HG03066 (cell line): ENCODE measurements around the gene STEAP2.
A peak's percentile ranks its signal among the peaks of the same experiment; 100 is the strongest.
"Not testable (repeated sequence)": the region's sequence is repeated elsewhere in the genome, so short reads cannot be mapped to it uniquely, and the experiment has no call there.

ENCODE experiments used
- ATAC-seq: cut with Tn5 transposase; IDR thresholded peaks from one replicate; pipeline ENCODE4 v1.9.1; 2021; ENCODE audit warnings: low read depth; ENCODE audit not compliant: unreplicated experiment

STEAP2 gene

GRCh38 chr7:90211391-90212148 is at the start of gene STEAP2:
STEAP2 (plus strand) TSS chr7:90211740; CDS start chr7:90225083, 13,343 bp downstream.
- ATAC-seq: peak; percentile 89

- no peak for ATAC-seq
These were observed 48.0 kb upstream of the STEAP2 start for GRCh38 chr7:90163534-90163933.

- no peak for ATAC-seq
These were observed 45.8 kb upstream of the STEAP2 start for GRCh38 chr7:90165724-90166123.

- no peak for ATAC-seq
These were observed 45.4 kb upstream of the STEAP2 start for GRCh38 chr7:90166153-90166552.

- ATAC-seq: no peak
These were observed 44.2 kb upstream of the STEAP2 start for GRCh38 chr7:90167361-90167760.

GRCh38 chr7:90169891-90170290 is 41.6 kb upstream of the STEAP2 start:
- ATAC-seq: no peak

GRCh38 chr7:90172121-90172520 is 39.4 kb upstream of the STEAP2 start:
- ATAC-seq: no peak

- no peak for ATAC-seq
These were observed 38.9 kb upstream of the STEAP2 start for GRCh38 chr7:90172624-90173023.

GRCh38 chr7:90173127-90173844 is 38.3 kb upstream of the STEAP2 start:
- peak; percentile 96 for ATAC-seq

- no peak for ATAC-seq
These were observed 35.9 kb upstream of the STEAP2 start for GRCh38 chr7:90175667-90176066.

GRCh38 chr7:90176195-90176594 is 35.3 kb upstream of the STEAP2 start:
- no peak for ATAC-seq

GRCh38 chr7:90178166-90178565 is 33.4 kb upstream of the STEAP2 start:
- ATAC-seq: no peak

GRCh38 chr7:90178679-90179278 is 32.8 kb upstream of the STEAP2 start:
- peak; percentile 86 for ATAC-seq

GRCh38 chr7:90180011-90180585 is 31.4 kb upstream of the STEAP2 start:
- ATAC-seq: no peak

- no peak for ATAC-seq
These were observed 30.9 kb upstream of the STEAP2 start for GRCh38 chr7:90180649-90181048.

- no peak for ATAC-seq
These were observed 30.1 kb upstream of the STEAP2 start for GRCh38 chr7:90181485-90181884.

- ATAC-seq: not testable (repeated sequence)
These were observed 25.2 kb upstream of the STEAP2 start for GRCh38 chr7:90186290-90186689.

- ATAC-seq: no peak
These were observed 24.0 kb upstream of the STEAP2 start for GRCh38 chr7:90187507-90188050.

GRCh38 chr7:90188281-90188680 is 23.3 kb upstream of the STEAP2 start:
- ATAC-seq: peak; percentile 79

GRCh38 chr7:90190995-90191394 is 20.5 kb upstream of the STEAP2 start:
- no peak for ATAC-seq

- ATAC-seq: no peak
These were observed 19.9 kb upstream of the STEAP2 start for GRCh38 chr7:90191648-90192047.
